GM21423 (cell line): ENCODE results near the gene MRTFA.

Experiments used
- ATAC-seq: cut with Tn5 transposase; IDR thresholded peaks from one replicate; pipeline ENCODE4 v1.9.1; 2021; ENCODE audit warnings: mild to moderate bottlenecking, moderate library complexity; ENCODE audit not compliant: unreplicated experiment

The MRTFA gene

DNA sequence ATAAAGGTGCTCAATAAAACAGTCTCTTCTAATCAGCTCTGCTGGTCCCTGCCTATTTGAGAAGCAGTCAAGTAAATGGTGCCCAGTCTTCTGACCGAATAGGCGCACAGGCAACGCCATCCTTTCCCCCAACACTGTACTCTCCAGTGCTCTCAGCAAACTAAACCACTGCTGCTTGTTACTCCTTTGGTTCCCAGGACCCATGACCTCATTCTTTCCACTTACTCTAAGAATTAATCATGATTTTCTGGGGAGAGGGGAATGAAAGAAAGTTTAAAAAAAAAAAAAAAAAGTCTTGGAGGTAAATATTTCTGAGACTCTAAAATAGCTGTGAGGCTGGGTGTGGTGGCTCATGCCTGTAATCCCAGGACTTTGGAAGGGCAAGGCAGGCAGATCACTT is 202.4 kb downstream of the MRTFA start:
- ATAC-seq: no peak

DNA sequence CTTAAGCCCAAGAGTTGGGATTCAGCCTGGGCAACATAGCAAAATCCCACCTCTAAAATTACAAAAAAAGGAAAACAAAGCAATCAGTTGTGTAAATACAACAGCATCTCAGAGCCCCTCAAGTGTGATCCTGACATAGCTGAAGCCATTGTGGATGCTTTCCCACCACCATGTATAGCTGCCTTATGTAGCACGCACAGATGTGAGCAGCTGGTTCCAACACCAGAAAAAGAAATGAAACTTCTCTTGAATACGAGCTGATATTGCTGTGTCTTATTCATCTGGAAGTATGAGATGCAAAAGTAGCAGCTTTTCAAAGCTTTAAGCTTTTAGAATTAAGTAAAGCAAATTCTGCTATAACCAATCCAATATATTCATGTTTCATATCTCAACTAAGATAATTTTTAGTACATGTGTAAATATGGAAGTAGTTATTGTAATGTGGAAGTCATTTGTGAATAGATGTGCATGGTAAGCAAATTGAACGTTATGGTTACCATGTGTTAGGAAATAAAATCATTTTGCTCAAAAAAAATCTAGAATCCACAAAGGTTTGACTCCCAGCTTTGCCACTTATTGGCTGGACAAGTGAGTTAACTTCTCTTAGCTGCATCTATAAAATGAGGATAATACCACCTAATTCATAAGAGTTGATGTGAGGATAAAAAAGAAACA is 203.0 kb downstream of the MRTFA start:
- ATAC-seq: no peak

DNA sequence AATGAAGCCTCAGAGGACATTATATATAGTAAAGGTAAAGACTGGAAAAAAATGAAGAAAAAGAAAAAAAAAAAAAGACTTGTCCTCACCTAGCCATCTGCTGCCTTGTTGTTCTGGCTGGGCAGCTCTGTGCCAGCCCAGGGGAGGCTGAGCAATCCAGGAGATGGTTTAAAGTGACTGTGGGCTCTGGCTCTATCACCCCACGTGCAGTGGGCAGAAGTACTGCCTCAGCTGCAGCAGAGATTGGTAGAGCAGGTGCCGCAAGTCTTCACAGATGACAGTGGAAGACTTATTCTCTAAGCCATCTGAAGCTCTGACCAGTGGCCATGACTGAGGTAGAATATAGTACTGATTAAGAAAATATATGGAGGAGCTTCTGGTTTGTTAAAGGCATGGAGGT is 203.9 kb downstream of the MRTFA start:
- ATAC-seq: no peak

DNA sequence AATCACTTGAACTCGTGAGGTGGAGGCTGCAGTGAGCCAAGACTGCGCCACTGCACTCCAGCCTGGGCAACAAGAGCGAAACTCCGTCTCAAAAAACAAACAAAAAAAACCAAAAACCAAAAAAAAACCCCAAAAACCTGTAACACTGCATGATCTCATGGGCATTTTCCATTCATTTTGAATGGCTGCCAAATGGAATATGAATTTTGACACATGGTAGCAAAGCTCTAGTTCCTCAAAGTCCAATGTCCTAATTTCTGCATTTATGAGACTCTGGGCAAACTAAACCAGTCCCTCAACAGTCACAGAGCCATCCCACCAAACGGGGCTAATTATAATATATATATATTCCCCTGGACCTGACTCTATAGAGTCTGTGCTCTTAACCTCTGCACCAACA is 204.4 kb downstream of the MRTFA start:
- no peak for ATAC-seq

DNA sequence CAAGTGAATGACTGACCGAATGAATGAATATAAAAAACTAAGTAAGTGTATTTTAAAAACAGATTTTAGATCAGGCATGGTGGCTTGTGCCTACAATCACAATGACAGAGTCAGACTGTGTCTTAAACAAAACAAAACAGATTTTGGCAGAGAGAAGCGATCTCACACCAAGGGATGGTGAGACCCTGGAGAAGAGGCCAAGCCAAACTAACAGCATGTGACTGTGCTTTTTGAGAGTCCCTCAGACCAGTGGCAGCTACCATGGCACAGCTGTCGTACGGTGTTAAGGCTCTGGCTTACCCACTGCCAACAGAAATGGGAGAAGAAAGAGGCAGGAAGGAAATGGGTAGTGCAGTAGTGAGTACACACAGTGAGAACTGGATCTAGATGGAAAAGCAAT is 205.5 kb downstream of the MRTFA start:
- no peak for ATAC-seq

DNA sequence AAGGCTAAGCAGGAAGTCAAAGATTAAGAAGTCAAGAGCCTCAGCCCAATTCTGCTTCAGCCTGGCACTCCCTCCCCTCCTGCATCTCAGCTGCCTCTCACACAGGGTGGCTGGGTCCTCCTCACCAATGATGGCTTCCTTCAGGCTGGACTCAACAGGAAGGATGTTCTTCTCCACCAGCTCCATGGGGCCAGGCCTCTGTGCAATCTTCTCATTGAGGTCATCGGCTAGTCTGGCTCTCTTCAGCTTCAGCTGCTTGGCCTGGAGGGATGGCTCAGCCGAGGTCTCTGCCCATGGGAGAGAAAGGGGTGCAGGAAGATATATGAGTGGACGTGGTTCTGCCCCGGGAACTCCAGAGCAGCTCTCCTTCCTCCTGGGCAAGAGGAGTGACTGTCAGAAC is 207.0 kb downstream of the MRTFA start:
- ATAC-seq: no peak

DNA sequence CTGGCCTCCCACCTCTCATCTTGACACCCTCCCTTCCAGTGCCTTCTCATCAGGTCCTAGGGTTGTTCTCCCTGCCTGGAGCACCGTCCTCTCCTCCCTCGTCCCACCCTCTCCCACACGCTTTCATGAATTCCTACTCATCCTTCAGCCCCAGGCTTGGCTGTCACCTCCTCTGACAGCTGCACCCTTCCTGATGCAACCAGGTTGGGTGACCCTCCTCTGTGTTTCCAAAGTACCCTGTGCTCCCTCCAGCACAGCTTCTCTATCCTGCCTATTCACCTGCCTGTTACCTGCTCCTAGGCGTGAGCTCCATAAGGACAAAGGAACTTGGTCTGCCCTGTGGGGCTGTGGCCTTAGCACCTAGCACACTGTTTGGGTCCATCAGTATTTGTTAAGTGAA is 207.7 kb downstream of the MRTFA start:
- no peak for ATAC-seq

DNA sequence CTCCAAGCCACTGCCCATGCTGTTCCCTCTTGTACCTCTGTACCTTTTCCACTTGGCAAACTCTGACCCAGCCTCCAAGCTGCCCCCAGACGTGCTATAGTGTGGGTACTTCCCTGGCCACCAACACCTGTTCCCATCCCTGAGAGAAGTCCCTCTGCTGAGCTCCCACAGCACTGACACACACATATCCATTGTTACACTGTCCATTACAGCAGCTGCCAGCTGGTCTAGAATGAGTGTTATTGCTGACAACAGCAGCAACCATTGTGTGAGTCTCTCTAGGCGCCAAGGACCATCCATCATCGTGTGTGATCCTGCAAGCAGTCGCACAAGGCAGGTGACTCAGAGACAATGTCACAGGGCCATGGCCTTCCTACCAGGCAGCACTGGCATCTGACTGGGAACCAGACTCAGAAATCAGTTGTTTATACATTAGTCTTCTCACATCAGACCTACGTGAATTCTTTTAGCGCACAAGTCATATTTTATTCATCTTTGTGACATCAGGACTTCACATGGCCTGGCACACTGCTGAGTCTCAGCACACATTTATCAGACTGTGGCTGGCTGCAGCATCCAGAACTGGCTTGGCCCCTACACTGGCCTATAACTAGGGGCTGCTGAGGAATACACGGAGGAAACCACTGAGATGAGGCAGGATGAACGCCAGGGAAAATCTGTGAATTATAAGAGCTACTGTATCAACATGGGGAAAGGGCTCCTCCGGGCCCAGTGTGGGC is 209.8 kb downstream of the MRTFA start:
- ATAC-seq: no peak

DNA sequence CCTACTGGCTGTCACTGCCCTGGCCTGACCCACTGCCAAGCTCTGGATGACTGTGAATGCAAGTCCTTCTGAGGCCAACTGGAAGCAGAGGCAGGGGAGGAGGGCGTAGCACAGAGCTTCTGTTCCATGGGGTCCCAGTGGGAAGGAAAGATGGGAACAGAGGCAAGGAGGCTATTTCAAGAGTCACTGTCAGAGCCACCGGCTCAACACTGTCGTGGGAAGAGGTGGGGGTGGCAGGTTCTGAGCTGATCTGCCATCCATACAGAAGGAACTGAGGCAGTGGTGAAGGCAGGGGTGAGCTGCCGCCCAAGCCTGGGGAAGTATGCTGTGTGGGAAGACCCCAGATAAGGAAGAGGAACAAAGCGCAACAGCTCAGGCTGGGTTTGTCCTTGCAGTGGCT is 211.4 kb downstream of the MRTFA start:
- ATAC-seq: no peak

DNA sequence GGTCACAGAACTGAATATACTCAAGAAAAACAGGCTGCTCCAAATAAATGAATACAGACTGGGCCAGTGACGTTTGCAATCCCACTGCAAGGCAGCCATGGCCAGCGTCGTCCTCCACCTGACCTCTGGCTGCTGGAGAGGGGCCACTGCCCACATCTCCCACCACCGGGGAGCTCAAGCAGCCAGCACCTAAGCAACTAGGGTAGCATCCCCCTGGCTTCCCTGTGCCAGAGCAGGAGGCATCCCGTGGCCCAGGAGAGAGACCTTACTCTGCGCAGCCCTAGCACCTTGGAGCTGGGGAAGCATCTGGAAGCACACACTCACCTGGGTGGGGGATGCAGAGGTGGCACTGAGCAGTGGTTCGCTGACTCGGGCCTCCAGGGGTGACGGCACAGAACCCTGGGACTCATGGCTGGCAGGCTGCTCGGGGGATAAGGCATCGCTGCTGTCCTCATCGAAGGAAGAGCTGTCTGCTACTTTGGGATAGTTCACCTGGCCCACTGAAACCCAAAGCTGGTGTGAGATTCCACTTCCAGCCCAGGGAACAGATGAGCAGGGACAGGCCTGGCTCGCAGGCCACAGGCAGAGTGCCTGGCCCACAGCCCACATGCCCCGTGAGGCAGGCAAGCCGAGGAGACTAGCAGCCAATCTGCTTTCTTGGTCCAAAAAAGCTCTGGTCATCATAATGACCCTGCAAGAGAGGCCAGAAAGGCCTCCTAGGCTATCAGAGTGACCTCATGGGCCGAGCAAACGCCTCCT is 212.5 kb downstream of the MRTFA start:
- ATAC-seq: no peak

DNA sequence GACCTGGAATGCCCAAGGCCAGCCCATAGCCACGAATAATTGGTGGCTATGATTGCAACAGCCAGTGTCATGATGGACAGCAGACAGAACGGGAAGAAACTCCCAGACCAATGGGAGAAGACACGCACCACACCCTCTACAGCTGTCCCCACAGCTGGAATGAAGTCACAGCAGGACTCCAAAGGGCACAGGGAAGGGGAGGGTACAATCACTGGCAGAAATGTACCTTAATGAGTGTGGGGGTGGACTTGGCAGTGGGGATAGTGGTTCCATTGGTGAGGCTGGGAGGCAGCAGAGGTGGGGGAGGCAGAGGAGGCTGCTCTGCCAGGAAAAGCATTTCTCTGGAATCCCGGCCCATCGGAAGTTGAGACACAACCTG is 213.2 kb downstream of the MRTFA start:
- no peak for ATAC-seq

DNA sequence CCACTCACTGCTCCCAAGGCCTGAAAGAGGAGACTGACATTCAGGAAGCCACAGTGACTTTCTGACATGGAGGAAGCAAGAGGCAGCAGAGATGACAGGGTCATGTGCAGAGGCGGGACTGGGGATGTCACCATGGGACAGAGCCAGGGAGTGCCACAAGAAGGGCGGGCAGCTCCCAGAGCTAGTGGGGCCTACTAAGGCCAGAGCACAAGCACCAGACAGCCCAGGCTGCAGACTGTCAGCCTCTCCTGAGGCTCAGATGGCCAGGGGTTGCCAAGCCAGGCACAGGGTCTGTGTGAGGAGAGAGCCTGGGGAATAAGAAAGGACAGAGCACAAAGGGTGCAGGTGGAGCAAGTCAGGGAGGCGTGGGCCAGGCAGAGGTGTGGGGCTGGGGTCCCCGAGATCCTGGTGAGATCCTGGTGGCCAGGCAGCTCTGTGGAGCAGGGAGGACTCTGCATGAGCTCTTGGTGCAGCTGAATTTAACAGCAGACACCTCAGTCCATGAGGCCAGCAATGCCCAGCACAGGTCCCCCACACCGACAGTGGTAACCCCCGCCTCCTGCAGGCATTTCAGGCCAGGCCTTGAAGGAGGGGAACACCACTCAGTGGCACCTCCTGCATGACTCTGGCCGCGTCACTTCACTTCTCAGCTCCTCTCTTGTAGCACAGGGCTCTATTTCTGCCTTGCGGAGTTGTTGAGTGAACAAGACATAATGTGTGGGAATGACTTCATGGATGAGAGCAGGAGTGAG is 213.8 kb downstream of the MRTFA start:
- ATAC-seq: no peak

DNA sequence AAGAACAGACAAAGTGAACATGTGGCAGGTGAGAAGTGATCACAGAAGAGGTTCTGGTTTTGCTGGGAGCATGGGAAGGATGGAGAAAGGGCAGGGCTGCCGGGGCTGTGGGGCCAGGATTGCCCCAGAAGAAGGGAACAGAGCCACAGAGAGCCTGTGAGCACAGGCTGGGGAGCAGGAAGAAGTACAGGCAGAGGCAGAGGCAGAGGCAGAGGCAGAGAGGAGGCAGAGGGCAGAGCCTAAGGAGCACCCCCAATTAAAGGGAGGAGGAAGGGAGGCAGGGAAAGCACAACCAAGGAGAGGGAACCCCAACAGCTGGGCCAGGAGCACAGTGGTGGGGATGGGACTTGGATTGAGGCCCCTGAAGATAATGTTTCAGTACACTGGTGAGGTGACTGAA is 214.6 kb downstream of the MRTFA start:
- no peak for ATAC-seq

DNA sequence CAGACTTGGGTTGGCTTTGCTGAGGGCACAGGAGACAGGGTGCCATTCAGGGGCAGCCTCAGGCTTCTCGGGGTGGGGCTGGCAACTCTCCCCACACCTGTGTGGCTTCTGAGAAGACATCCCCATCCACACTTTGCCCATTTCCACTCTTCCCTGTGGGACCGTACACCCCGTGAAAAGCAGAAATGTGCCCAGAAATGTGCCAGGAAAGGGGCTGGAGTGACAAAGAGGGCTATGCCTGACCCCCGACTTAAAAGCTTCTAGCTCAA is 215.5 kb downstream of the MRTFA start:
- no peak for ATAC-seq

DNA sequence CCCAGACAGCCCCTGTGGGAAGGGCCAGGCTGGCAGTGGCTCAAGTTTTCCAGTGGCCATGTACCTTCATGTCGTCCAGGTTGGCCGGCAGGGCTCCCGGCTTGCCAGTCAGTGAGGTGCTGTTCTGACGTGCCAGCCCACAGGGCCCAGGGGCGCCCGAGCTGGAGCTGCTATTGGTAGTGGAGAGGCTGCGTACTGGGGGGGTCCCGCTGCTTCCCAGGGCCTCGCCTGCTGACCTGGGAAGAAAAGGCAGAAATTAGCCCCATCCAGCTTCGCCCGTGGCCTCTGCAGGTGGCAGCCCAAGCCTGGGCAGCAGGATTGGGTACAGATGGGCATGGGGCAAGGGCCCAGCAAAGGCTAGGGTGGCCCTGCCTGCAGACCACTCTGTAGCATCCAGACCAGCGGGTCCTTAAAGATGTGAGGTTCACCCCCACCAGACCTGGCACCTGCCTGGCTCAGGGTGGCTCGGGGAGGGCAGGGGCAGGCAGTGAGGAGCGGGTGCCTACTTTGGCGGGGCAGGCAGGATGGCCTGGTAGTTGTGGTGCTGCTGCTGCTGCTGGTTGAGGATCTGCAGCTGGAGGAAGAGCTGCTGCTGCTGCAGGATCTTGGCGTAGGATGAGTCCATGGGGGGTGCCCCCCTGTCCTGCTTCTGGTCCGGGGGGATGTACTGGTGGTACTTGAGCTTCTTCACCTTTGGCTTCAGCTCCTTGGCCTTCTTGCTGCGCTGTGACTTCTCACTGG is 216.0 kb downstream of the MRTFA start:
- ATAC-seq: no peak

DNA sequence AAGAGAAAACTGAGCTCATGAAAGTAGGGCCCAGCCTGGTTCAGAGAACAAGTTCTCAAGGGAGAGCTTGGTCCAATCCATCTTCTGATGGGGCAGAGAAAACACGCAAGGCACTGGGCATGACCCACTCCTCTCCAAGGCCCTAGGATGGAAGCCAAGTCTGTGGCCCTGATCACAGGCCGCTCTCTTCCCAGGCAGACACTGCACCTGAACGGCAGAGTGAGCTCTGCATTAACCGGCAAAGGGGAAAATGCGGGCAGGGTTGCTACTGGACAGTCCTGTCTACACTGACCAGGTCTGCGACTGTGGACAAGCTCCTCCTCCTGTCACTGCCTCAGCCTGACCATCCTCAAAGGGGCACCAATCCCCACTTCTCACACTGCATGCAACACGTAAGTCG is 216.8 kb downstream of the MRTFA start:
- no peak for ATAC-seq

DNA sequence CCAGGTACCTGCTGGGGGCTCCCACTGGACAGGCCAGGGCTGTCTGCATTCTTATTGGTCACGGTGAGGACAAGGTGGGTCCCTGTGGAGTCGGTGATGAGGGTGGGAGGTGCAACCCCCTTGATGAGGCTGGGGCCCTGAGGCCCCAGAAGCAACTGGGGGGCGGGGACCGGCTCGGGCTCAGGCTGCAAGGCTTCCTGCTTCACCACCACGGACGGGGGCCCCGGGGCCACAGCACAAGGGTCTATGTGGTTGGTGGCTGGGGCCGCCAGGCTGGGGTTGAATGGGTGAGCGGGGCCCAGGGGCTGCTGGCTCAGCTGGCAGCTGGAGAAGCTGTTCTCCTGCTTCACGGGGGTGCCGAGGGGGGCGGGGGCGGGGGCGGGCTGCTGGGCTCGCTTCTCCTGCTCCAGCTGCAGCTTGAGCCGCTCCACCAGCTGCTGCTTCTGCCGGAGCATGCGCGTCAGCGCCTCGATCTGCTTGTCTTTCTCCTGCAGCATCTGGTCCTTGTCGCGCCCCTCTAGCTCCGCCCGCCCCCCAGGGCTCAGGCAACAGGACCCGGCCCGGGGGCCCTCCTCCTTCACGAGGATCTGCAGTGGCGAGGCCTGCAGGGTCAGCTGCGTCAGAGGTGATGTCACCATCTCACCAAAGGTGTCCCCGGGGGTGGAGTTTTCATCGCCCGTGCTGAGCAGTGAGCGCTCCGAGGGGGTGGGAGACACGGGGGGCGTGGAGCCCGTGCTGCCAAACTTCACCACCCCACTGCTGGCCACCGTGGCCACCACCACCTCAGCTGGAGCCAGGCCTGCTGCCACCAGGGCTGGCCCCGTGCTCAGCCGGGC is 217.9 kb downstream of the MRTFA start:
- ATAC-seq: no peak

DNA sequence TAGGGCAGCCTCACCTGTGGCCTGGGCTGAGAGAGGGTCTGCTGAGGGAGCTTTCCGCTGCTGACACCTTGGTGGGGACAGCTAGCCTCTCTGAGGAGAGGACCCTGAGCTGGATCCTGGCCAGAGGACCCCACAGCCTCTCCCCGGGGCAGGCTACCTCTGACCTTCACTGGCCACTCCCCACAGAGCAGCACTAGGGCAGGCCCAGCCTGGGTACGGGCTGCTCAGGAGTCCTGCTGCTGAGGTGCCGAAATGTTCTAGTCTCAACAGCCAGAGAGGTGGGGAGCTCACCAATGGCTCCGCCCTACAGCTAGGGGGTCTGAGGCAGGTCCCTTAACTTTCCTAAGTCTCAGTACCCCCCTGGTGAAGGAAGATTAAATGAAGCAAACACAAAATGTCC is 218.6 kb downstream of the MRTFA start:
- no peak for ATAC-seq

DNA sequence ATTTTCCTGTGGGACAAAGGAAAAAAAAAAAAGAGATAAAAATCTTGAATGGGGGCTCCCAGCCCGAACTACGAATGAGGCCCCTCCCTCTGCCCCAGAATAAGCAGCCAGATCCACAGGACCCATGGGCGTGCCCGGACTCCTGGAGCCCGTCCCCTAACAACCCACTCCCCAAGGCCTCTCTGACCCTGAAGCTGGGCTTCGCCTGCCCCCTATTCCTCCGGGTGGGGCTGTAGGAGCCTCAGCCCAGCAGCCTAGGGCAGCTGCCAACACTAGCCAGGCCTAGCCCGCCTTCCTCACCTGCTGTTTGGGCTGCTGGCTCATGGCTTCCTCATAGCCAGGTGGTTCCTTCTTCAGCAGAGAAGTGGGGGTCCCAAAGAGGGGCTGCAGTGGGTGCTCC is 219.5 kb downstream of the MRTFA start:
- ATAC-seq: no peak

DNA sequence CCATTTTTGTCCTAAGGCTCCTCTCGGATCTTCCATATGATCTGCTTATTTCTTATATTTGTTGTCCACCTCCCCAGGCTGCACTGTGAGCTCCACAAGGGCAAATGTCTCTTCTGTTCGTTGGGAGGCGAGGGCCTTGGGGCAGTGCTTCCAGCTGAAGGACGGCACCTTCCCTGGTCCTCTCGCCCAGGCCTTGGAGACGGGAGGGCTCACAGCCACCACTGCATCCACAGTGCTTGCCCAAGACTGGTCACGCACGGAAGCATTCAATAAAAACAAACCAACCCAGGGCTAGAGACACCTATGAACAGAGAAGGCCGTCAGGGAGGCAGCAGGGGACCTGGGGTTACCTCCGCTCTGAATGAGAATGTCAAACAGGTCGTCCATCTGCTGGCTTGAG is 219.9 kb downstream of the MRTFA start:
- ATAC-seq: no peak
